ENCODE results near the gene ITGA2B.

Gene ITGA2B

DNA sequence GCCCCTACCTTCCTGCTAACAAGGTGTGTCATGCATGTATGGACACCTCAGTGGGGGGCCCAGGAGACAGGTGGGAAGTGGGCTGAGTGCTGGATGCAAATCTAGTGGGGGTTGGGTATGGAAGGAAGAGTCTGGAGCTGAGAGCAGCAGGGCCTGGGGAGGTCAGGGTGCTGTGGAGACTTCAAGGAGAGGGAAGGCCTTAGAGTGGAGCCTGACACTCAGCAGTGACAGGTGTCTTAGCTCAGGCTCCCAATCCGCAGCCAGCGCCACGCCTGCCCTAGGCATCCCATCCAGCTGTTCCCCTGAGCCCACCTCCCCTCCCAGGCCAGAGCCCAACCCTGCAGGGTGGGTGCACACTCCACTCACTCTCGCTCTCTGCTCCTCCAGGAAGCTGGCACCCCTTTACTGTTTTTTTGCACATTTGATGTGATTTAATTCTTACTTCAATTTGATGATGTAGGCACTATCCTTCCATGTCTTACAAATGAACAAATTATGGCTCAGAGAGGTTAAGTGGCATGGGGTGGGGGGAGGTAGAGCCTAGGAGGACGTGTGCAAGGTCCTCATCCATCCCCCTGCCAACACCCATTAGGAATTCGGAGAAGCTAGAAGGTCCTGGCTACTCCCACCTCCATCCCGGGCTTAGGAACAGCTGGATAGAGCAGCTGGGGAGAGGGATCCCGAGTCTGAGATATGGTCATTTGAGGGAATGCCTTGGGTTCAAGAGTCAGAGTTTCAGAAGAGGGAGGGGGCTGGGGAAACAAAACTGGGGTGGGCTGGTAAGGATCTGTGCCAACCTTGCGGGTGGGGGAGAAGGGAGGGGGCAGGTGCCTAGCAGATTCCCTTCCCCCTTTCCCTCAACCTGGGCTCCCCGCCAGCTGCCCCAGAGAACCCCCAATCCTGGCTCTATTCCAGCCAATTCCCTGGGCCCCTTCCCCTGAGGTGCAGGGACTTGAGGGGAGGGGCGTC, 27.9 kb downstream of the ITGA2B start:
- no peak for TF ChIP-seq EZH2phosphoT487 (IDR thresholded peaks at IDR 0.05; ENCODE audit: borderline replicate concordance)
- TF ChIP-seq, protein P1, sequence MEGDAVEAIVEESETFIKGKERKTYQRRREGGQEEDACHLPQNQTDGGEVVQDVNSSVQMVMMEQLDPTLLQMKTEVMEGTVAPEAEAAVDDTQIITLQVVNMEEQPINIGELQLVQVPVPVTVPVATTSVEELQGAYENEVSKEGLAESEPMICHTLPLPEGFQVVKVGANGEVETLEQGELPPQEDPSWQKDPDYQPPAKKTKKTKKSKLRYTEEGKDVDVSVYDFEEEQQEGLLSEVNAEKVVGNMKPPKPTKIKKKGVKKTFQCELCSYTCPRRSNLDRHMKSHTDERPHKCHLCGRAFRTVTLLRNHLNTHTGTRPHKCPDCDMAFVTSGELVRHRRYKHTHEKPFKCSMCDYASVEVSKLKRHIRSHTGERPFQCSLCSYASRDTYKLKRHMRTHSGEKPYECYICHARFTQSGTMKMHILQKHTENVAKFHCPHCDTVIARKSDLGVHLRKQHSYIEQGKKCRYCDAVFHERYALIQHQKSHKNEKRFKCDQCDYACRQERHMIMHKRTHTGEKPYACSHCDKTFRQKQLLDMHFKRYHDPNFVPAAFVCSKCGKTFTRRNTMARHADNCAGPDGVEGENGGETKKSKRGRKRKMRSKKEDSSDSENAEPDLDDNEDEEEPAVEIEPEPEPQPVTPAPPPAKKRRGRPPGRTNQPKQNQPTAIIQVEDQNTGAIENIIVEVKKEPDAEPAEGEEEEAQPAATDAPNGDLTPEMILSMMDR (conservative IDR thresholded peaks at IDR 0.05; ENCODE audit: low read length) = no peak
- no peak overlapping the region for H3K4me3 ChIP-seq (ENCODE audit: low read length, poor library complexity, severe bottlenecking)
- no peak overlapping the region for H2AFZ ChIP-seq (ENCODE audit: low read length)
- no peaks in the 10 kb centered on the region for H3K36me3 ChIP-seq (ENCODE audit: insufficient read depth, low read length)
- H3K4me1 ChIP-seq (ENCODE audit: insufficient read depth, low read length, poor library complexity, severe bottlenecking) = peaks cover 10% of the 10 kb centered on the region
- no peaks in the 10 kb centered on the region for H3K9me2 ChIP-seq (replicated peaks; ENCODE audit: low read depth, low read length)
- no peaks in the 10 kb centered on the region for H3K9me3 ChIP-seq (ENCODE audit: insufficient read depth, low read depth, low read length)
- H3K79me2 ChIP-seq (ENCODE audit: insufficient read depth, low read length) = peaks cover 4% of the 10 kb centered on the region; the same call in 1 of the 2 replicates
- no peak overlapping the region for H3K9ac ChIP-seq (ENCODE audit: low read depth, low read length, poor library complexity, severe bottlenecking)
- H4K20me1 ChIP-seq (ENCODE audit: insufficient read depth, low read length, poor library complexity, severe bottlenecking) = no peaks in the 10 kb centered on the region
- H3K27me3 ChIP-seq (ENCODE audit: insufficient read depth, low read length, poor library complexity, severe bottlenecking) = no peaks in the 10 kb centered on the region
- H3F3A ChIP-seq (ENCODE audit: low read depth) = no peaks in the 10 kb centered on the region
- H3K4me2 ChIP-seq (ENCODE audit: low read depth, low read length, poor library complexity, severe bottlenecking) = peak overlapping the region; percentile 89

DNA sequence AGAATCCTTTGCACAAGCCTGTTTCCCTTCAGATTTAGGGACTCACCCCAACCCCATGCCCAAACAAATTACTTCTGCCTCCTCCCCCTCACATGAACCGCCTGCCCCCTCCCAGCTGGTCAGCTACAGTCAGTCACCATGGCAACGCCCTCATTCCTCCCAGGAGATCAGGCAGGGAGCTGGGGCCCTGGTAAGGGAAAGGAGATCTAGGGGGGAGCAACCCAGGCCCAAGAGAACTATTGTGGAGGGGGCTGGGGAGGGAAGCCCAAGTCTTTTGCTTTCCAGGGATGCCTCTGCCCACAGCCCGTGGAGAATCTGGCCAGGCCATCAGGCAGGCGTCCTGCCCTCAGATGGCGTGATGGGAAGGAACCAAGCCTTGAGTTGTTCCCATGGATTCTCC, 28.6 kb downstream of the ITGA2B start:
- Histone ChIP-seq H3K4me2 (ENCODE audit: low read depth, low read length, poor library complexity, severe bottlenecking) (no peak overlapping the region), H3F3A (ENCODE audit: low read depth) (no peaks in the 10 kb centered on the region), H2AFZ (ENCODE audit: low read length) (no peak overlapping the region), H3K9me3 (ENCODE audit: insufficient read depth, low read depth, low read length) (no peaks in the 10 kb centered on the region), H3K9ac (ENCODE audit: low read depth, low read length, poor library complexity, severe bottlenecking) (no peak overlapping the region), H3K9me2 (replicated peaks; ENCODE audit: low read depth, low read length) (no peaks in the 10 kb centered on the region), H3K4me3 (ENCODE audit: low read length, poor library complexity, severe bottlenecking) (no peak overlapping the region), H4K20me1 (ENCODE audit: insufficient read depth, low read length, poor library complexity, severe bottlenecking) (no peaks in the 10 kb centered on the region), H3K4me1 (ENCODE audit: insufficient read depth, low read length, poor library complexity, severe bottlenecking) (peaks cover 10% of the 10 kb centered on the region), H3K79me2 (ENCODE audit: insufficient read depth, low read length) (peaks cover 4% of the 10 kb centered on the region; the same call in 1 of the 2 replicates), H3K27me3 (ENCODE audit: insufficient read depth, low read length, poor library complexity, severe bottlenecking) (no peaks in the 10 kb centered on the region), H3K36me3 (ENCODE audit: insufficient read depth, low read length) (no peaks in the 10 kb centered on the region)
- TF ChIP-seq, protein P1 (conservative IDR thresholded peaks at IDR 0.05; ENCODE audit: low read length) = no peak
- TF ChIP-seq EZH2phosphoT487 (IDR thresholded peaks at IDR 0.05; ENCODE audit: borderline replicate concordance) = no peak

DNA sequence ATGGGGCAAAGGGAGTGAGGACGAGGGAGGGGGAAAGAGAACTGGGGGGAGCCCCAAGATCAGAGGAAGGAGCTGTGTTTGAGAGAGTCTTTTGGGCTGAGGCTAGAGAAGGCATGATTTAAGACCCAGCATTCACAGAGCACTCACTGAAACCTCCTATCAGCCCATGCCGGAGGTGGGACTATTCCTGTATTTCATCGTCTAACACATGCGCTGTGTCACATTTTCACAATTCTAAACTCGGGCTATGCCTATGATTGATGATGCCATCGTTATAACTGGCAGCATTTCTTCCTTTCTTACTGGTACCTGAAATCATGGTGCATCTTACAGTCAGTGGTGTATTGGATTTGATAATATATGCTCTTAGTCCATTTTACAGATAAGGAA, 29.3 kb downstream of the ITGA2B start:
- TF ChIP-seq, protein P1 (conservative IDR thresholded peaks at IDR 0.05; ENCODE audit: low read length) = no peak
- TF ChIP-seq EZH2phosphoT487 (IDR thresholded peaks at IDR 0.05; ENCODE audit: borderline replicate concordance) = no peak
- H3K9me2 ChIP-seq (replicated peaks; ENCODE audit: low read depth, low read length) = no peaks in the 10 kb centered on the region
- H4K20me1 ChIP-seq (ENCODE audit: insufficient read depth, low read length, poor library complexity, severe bottlenecking) = no peaks in the 10 kb centered on the region
- H3F3A ChIP-seq (ENCODE audit: low read depth) = no peaks in the 10 kb centered on the region
- H3K9ac ChIP-seq (ENCODE audit: low read depth, low read length, poor library complexity, severe bottlenecking) = no peak overlapping the region
- H3K4me2 ChIP-seq (ENCODE audit: low read depth, low read length, poor library complexity, severe bottlenecking) = no peak overlapping the region
- H3K27me3 ChIP-seq (ENCODE audit: insufficient read depth, low read length, poor library complexity, severe bottlenecking) = no peaks in the 10 kb centered on the region
- H3K4me3 ChIP-seq (ENCODE audit: low read length, poor library complexity, severe bottlenecking) = no peak overlapping the region
- H3K9me3 ChIP-seq (ENCODE audit: insufficient read depth, low read depth, low read length) = no peaks in the 10 kb centered on the region
- H3K4me1 ChIP-seq (ENCODE audit: insufficient read depth, low read length, poor library complexity, severe bottlenecking) = peaks cover 10% of the 10 kb centered on the region
- no peak overlapping the region for H2AFZ ChIP-seq (ENCODE audit: low read length)
- no peaks in the 10 kb centered on the region for H3K36me3 ChIP-seq (ENCODE audit: insufficient read depth, low read length)
- H3K79me2 ChIP-seq (ENCODE audit: insufficient read depth, low read length) = peaks cover 4% of the 10 kb centered on the region; the same call in 1 of the 2 replicates

Measured in Loucy (cell line).